Hematopoietic multipotent progenitor cell treated with erythropoietin and hydrocortisone succinate and interleukin-3 and kit ligand, for 17 days (in vitro differentiated cells): Measurements from ENCODE around the gene RAB34.
"Not testable (repeated sequence)": the region's sequence is repeated elsewhere in the genome, so short reads cannot be mapped to it uniquely, and the experiment has no call there.

Experiments used
- DNase-seq: peaks from one replicate; pipeline ENCODE4 v3.0.0-alpha.2; 2015; ENCODE audit warnings: low spot score

RAB34 gene

DNA sequence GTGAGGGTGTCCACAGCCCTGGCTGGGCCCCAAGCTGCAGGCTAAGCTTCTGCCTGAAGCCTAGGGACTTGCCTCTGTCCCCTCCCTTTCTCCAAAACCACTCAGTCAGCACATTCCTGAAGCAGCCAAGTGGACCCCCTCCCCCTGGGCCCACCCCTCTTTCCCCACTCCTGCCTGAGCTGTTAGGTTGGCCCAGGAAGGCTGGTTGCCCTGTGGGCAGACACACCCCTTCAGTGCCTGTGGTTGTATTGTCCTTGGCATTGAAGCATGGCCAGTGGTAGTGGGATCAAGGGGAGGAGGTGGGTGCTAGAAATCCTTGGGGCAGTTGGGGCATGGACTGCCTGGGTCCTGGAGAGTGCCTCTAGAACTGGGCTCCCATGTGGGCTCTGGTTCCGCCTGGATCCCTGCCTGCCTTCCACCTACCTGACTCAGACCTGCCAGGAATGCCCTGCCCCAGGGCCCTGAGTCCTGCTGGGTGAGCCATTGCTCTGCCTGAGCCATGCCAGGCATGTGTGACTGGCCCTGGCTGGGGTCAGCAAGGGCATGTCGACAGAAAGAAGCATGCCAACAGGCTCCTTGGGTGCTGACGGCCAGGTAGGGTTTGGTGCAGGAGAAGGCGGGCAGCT, 28.2 kb upstream of the RAB34 start:
- no peak for DNase-seq

DNA sequence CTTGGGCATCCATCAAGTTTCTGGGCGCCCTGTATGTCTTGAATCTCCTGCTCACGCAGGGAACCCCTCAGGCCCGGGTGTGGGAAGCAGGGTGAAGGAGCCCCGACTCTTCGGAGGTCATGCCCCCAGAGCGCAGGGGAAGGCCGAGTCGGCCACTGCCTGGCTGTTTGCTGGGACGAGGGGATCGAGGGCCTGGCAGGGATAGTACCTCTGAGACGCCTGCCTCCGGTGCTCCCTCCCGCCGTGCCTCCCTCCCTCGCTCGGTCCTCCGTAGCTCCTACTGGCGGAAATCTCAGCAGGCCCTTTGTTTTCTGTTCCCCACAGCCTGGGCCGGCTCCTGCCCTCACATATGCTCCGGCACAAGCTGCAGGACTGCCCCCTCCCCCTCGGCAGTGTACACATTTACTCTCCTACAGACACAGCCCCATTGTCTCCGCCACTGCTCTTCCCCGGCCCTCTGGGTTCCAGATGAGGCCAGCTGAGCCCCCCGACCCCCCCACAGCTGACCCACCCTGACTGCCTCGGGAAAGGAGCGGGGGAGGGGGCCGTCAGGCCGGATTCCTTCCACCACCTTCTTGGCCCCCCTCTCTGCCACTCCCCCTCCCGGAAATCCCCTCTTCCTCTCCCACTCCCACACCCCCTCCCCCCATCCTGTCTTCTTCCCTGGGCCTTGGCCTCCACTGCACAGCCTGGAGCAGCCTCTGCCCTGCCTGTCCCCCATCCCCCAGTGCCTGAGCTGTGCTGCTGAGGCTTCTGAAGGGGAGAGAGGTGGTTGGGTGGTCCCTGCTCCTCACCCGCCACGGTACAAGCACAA, 27.5 kb upstream of the RAB34 start:
- no peak for DNase-seq

DNA sequence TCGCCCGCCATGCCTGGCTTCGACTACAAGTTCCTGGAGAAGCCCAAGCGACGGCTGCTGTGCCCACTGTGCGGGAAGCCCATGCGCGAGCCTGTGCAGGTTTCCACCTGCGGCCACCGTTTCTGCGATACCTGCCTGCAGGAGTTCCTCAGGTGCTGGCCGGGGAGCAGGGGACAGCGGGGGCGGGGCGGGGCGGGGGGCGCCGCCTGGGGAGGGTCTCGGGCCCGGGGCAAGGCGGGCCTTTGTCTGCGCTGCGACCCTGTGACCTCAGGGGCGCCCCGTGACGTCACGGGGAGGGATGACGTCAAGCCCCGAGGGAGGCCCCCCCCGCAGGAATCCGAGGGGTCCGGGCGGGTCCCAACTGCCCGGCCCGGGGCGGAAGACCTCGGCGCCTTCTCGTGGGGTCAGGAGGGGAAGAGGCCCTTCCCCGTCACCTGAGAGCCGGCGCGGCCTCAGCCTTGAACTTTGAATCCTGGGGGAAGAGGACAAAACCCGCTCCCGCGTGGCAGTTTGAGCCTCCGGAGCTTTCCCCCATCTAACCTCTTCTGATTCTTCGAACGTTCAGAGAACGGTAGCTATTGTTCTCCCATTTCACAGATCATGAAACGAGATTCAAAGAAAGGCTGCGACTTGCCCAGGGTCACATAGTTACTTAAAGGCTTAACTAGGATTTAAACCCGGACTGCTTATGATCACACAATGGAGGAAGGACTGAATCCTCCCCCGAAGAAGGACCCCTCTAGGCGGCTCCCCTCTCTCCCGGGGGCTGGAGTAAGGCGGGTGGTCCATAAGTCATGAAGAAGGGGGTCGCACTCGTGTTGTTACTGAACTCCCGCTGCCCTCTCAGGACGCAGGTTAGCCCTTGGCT, 26.7 kb upstream of the RAB34 start:
- peak; percentile 65 for DNase-seq

DNA sequence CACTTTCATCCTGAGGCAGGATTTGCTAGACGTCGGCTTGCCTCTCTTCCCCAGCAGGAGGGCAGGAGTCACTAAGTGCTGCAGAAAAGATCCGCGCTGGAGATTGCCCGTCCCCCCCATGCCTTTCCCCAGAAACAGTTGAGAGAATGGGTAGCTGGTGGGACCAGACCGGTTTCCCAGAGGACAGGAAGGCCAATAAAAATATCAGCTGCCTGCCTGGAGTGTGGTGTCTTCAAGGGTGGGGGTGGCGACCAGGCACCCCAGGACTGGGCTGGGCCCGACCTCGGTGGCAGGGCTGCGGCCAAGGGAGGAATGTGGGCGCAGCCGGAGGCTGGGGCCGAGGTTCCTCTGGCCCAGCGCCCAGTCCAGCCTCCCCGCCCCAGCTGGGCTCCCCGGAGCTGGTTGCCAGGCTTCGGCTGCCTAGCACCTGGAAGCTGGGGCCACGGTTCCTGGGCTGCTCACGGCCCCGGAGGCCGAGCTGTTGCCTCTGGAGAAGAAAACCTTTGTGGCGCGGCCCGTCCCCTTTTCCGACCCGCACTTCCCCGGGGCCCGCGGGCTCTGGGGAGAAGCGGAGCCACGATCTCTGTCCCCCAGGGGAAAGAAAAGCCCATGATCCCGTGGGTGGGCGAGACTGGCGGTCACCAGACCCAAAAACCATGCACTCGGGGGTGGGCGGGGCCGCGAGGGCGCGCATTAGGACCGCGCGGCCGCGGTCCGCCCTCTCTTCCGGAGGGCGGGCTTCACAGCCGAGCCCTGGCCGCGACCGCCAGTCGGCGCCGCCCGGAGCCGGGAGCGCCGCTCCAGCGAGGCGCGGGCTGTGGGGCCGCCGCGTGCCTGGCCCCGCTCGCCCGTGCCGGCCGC, 25.8 kb upstream of the RAB34 start, which contains the start of gene TRAF4:
TRAF4 (plus strand) TSS at position 769 of the 861 bp plus-strand sequence. CDS start 102 bp downstream, outside the sequence.
- DNase-seq: peak; percentile 77

DNA sequence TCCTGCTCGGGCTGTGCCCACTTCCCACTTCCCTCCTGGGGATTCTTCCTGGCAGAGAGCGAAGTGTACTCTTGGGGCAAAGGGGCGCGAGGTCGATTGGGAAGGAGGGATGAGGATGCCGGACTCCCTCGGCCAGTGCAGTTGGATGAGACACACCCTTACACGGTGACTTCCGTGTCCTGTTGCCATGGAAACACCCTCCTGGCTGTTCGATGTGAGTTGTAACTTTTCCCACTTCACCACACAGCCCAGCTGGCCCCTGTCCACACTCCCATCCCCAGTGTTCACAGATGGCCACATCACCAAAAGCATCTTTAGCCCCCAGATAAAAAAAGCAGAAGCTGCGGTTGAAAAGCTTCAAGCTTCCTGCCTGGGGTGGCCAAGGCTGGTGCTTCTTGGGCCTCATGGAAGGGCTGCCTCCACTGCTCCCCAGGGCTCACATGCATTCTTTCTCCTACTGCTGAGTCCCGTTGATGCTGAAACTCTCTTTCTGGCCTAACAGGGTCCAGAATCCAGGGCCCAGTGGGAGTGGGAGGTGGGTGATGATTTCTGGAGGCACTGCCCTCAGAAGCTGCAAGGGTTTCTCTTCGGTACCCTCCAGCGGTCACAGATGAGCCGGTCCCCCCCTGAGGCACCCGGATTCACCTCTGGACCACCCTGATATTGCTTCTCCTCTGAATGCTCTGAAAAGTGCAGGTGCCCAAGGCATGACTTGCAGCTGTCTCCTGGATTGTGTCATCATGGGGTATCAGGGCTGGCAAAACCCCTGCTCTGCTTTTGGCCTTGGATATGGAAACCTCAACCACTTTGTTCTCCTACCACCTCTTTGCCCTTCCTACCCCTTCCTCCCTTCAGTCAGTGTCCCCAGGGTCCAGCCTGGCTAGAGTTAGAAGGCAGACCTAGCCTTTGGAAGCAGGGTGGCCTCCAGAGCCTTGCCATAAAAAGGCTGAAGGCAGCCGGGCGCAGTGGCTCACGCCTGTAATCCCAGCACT, 24.0 kb upstream of the RAB34 start:
- DNase-seq: no peak

- DNase-seq: no peak
These were observed 23.0 kb upstream of the RAB34 start for GRCh38 chr17:28740406-28741357.

DNA sequence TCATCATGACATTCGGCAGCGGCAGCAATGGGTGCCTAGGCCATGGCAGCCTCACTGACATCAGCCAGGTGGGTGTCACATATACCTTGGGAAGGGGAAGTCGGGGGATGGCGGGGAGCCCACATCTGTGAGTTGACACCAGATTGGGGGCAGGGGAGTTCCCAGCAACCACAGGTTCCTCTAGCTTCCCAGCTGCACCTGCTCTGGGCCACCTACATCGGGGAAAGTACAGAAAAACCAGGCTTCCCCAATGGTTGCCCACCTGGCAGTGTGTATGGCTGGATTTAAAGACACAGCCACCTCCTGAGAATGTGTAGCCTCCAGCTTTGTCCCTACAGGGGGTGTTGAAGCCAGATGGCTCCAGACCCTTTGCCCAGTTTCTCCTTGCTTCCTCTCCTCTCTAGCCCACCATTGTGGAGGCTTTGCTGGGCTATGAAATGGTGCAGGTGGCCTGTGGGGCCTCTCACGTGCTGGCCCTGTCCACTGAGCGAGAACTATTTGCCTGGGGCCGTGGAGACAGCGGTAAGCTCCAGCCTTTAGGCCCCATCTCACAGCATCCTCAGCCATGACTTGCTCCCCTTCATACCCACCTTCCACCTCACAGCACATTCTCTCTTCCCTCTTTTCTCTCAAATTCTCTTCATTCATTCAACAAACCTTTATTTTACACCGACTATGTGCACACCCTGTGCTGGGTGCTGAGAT, 21.2 kb upstream of the RAB34 start:
- DNase-seq: no peak

GRCh38 chr17:28737770-28738679, 20.4 kb upstream of the RAB34 start:
- no peak for DNase-seq

DNA sequence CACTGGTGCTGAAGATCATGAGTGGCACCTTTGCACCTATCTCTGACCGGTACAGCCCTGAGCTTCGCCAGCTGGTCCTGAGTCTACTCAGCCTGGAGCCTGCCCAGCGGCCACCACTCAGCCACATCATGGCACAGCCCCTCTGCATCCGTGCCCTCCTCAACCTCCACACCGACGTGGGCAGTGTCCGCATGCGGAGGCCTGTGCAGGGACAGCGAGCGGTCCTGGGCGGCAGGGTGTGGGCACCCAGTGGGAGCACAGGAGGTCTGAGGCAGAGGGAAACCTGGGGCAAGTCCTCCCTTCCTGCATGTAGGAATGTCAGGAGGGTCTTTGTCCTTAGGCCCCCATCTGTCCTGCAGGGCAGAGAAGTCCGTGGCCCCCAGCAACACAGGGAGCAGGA, 19.6 kb upstream of the RAB34 start:
- no peak for DNase-seq

DNA sequence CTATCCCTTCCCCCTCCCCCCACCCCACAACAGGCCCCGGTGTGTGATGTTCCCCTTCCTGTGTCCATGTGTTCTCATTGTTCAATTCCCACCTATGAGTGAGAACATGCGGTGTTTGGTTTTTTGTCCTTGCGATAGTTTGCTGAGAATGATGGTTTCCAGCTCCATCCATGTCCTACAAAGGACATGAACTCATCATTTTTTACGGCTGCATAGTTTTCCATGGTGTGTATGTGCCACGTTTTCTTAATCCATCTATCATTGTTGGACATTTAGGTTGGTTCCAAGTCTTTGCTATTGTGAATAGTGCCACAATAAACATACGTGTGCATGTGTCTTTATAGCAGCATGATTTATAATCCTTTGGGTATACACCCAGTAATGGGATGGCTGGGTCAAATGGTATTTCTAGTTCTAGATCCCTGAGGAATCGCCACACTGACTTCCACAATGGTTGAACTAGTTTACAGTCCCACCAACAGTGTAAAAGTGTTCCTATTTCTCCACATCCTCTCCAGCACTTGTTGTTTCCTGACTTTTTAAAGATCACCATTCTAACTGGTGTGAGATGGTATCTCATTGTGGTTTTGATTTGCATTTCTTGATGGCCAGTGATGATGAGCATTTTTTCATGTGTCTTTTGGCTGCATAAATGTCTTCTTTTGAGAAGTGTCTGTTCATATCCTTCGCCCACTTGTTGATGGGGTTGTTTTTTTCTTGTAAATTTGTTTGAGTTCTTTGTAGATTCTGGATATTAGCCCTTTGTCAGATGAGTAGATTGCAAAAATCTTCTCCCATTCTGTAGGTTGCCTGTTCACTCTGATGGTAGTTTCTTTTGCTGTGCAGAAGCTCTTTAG, 18.5 kb upstream of the RAB34 start:
- not testable (repeated sequence) for DNase-seq

GRCh38 chr17:28735242-28735722, 17.6 kb upstream of the RAB34 start:
- DNase-seq: peak; percentile 80

DNA sequence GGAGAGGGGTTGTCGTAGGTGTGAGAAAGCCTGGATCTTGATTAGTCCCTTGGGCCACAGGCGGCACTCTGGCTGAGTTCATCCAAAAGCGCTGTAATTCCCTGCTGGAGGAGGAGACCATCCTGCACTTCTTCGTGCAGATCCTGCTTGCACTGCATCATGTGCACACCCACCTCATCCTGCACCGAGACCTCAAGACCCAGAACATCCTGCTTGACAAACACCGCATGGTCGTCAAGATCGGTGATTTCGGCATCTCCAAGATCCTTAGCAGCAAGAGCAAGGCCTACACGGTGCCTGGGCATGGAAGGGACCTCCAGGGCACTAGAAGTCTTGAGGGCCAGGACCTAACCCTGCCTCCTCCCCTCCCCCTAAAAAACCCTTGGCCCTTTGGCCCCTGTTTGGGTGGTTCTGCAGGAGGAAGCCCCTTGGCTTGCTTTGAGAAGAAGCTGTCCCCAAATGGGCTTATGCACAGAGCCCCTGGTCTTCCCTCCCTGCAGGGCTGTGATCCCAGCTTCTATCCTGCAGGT, 17.1 kb upstream of the RAB34 start:
- DNase-seq: no peak

- no peak for DNase-seq
These were observed 15.7 kb upstream of the RAB34 start for GRCh38 chr17:28733346-28733745.

DNA sequence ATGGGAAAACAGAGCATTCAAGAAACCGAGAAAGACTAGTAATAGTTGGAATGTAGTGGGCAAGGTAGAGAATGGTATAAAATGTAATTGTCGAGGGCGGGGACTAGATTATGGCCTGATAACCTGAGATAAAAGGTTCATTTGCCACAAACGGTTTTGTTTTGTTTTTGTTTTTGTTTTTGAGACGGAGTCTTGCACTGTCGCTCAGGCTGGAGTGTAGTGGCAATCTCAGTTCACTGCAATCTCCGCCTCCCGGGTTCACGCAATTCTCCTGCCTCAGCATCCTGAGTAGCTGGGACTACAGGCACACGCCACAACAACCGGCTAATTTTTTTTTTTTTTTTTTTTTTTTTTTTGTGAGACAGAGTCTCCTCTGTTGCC, 12.3 kb upstream of the RAB34 start:
- DNase-seq: no peak

GRCh38 chr17:28728364-28729200, 10.9 kb upstream of the RAB34 start, which contains the start of gene NEK8:
TSS of gene NEK8 (plus strand) at chr17:28728788. CDS start at chr17:28728814, 26 bp downstream.
- DNase-seq: peak; percentile 98
